Measurements from ENCODE around the gene HNRNPA1. TPM values are rescaled to one million over a fixed set of nuclear protein-coding genes. Genes with fewer than 3 reads are reported as not detected.

HNRNPA1 gene
- total RNA-seq, 1 donor from 2014 or later = 1,804 TPM

DNA sequence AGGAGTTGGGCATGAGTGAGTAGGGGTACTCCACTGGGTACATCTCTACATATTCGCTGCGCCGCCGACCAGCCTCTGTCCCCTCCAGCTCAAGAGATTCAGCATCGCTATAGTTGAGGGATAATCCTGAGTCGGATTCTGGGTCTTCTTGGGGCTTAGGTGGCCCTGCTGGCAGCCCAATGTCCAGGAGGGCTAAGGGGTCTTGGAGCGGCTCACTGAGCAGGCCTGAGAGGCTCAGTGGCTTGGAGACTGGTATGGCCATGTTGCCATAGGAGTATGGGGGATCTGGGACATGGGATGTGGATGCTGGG lies 12.4 kb downstream of the HNRNPA1 start:
- Mint-ChIP-seq H3K4me1 (ENCODE audit: unreplicated experiment) (peaks cover 8% of the 10 kb centered on the region), H3K4me3 (ENCODE audit: unreplicated experiment) (no peak overlapping the region), H3K36me3 (ENCODE audit: low read depth, unreplicated experiment) (peaks cover 3% of the 10 kb centered on the region), H3K27ac (ENCODE audit: unreplicated experiment) (peak overlapping the region; percentile 54), H3K27me3 (ENCODE audit: unreplicated experiment) (peaks cover 8% of the 10 kb centered on the region), H3K9me3 (ENCODE audit: unreplicated experiment) (no peaks in the 10 kb centered on the region)
- DNase-seq (ENCODE audit: low spot score) = no peak
- no peak for TF ChIP-seq CTCF (IDR thresholded peaks at IDR 0.05; ENCODE audit: unreplicated experiment)

- Mint-ChIP-seq H3K27ac (ENCODE audit: unreplicated experiment) (no peak overlapping the region), H3K36me3 (ENCODE audit: low read depth, unreplicated experiment) (no peaks in the 10 kb centered on the region), H3K4me3 (ENCODE audit: unreplicated experiment) (no peak overlapping the region), H3K9me3 (ENCODE audit: unreplicated experiment) (no peaks in the 10 kb centered on the region), H3K27me3 (ENCODE audit: unreplicated experiment) (peaks cover 12% of the 10 kb centered on the region), H3K4me1 (ENCODE audit: unreplicated experiment) (peaks cover 8% of the 10 kb centered on the region)
- peak; percentile 62 for TF ChIP-seq CTCF (IDR thresholded peaks at IDR 0.05; ENCODE audit: unreplicated experiment)
- DNase-seq (ENCODE audit: low spot score) = peak; percentile 57
These were observed 13.8 kb downstream of the HNRNPA1 start for GRCh38 chr12:54294152-54294952.

- no peak for TF ChIP-seq CTCF (IDR thresholded peaks at IDR 0.05; ENCODE audit: unreplicated experiment)
- Mint-ChIP-seq H3K27me3 (ENCODE audit: unreplicated experiment) (peaks cover 13% of the 10 kb centered on the region), H3K9me3 (ENCODE audit: unreplicated experiment) (no peaks in the 10 kb centered on the region), H3K4me3 (ENCODE audit: unreplicated experiment) (no peak overlapping the region), H3K27ac (ENCODE audit: unreplicated experiment) (peak overlapping the region; percentile 24), H3K4me1 (ENCODE audit: unreplicated experiment) (peaks cover 8% of the 10 kb centered on the region), H3K36me3 (ENCODE audit: low read depth, unreplicated experiment) (no peaks in the 10 kb centered on the region)
- no peak for DNase-seq (ENCODE audit: low spot score)
These were observed 14.5 kb downstream of the HNRNPA1 start for GRCh38 chr12:54294953-54295566.

- Mint-ChIP-seq H3K27ac (ENCODE audit: unreplicated experiment) (no peak overlapping the region), H3K36me3 (ENCODE audit: low read depth, unreplicated experiment) (no peaks in the 10 kb centered on the region), H3K4me1 (ENCODE audit: unreplicated experiment) (peaks cover 14% of the 10 kb centered on the region), H3K27me3 (ENCODE audit: unreplicated experiment) (peaks cover 13% of the 10 kb centered on the region), H3K9me3 (ENCODE audit: unreplicated experiment) (no peaks in the 10 kb centered on the region), H3K4me3 (ENCODE audit: unreplicated experiment) (no peak overlapping the region)
- no peak for DNase-seq (ENCODE audit: low spot score)
- no peak for TF ChIP-seq CTCF (IDR thresholded peaks at IDR 0.05; ENCODE audit: unreplicated experiment)
These were observed 16.0 kb downstream of the HNRNPA1 start for GRCh38 chr12:54296393-54297099.

All from endothelial cell (in vitro differentiated cells).